ENCODE results near the gene FOXA1. TPM values are rescaled to one million over a fixed set of nuclear protein-coding genes. Genes with fewer than 3 reads are reported as not detected.

Gene FOXA1
- total and polyA plus RNA-seq, 9 of the 15 experiments (the other 6 are each of a cell fraction or from before 2014, with no cell fraction given), result 0.20 to 3.0 (median 1.3) TPM

DNA sequence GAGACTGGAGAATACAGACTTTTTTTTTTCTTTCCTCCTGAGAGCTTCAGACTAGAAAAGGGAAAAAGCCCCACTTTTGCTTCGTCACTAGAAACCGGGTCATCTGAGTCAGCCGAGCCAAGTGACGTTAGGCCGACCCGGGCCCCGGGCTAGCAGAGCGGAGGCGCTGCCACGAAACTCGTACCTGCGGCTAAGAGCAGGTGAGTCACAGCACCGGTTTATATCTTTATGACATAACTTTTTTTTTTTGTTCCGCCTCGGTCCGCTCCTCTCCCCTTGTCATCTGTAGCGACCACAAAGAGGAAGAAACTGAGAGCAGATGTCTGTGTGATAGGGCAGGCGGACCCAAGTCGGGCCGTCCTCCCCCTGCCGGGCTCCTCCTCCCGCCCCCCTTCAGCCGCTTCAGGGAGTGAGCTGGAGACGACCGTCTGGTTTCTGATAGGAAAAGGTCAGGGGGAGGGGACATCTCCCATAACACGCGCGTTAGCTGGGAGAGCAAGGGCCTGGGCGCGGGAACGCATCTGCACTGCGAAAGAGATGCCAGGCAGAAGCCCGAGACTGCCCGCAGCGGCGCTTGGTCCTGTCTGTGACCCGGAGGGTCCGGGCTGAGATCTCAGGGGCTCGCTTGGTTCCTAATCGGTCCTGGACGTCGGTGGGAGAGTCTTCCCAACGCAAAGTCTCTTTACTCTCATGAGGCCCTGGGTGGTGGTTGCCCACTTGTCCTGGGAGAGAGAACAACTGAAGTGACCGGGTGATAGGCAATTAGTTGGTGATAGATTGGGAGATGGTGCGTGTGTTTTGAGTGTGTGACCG is 966 bp upstream of the FOXA1 start (continued):
- no peak for TF ChIP-seq RNF2 (IDR thresholded peaks at IDR 0.05)
- peak; percentile 35; the same call in 1 of the 2 replicates for TF ChIP-seq GATA2 (CRISPR knock-in tag; IDR thresholded peaks at IDR 0.05)
- TF ChIP-seq ZNF583 (CRISPR knock-in tag; IDR thresholded peaks at IDR 0.05), result no peak
- peak in 1 of 2 experiments; percentile 12; a peak in 1 of 4 replicates for TF ChIP-seq KDM1A (IDR thresholded peaks at IDR 0.05)
- TF ChIP-seq ATF7 (IDR thresholded peaks at IDR 0.05), result peak; percentile 62
- TF ChIP-seq JUND (IDR thresholded peaks at IDR 0.05; ENCODE audit: borderline replicate concordance, low read depth, low read length), result peak; percentile 51
- peak; percentile 42; the same call in 1 of the 3 replicates for TF ChIP-seq JUND (tag; IDR thresholded peaks at IDR 0.05; ENCODE audit: borderline replicate concordance, low read depth, low read length)
- peak; percentile 70 for TF ChIP-seq MGA (IDR thresholded peaks at IDR 0.05)
- TF ChIP-seq, protein P1, sequence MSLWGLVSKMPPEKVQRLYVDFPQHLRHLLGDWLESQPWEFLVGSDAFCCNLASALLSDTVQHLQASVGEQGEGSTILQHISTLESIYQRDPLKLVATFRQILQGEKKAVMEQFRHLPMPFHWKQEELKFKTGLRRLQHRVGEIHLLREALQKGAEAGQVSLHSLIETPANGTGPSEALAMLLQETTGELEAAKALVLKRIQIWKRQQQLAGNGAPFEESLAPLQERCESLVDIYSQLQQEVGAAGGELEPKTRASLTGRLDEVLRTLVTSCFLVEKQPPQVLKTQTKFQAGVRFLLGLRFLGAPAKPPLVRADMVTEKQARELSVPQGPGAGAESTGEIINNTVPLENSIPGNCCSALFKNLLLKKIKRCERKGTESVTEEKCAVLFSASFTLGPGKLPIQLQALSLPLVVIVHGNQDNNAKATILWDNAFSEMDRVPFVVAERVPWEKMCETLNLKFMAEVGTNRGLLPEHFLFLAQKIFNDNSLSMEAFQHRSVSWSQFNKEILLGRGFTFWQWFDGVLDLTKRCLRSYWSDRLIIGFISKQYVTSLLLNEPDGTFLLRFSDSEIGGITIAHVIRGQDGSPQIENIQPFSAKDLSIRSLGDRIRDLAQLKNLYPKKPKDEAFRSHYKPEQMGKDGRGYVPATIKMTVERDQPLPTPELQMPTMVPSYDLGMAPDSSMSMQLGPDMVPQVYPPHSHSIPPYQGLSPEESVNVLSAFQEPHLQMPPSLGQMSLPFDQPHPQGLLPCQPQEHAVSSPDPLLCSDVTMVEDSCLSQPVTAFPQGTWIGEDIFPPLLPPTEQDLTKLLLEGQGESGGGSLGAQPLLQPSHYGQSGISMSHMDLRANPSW (CRISPR knock-in tag; IDR thresholded peaks at IDR 0.05), result no peak
- no peak for TF ChIP-seq CHD1 (IDR thresholded peaks at IDR 0.05; ENCODE audit: low read length)
- TF ChIP-seq L3MBTL2 (IDR thresholded peaks at IDR 0.05), result peak; percentile 88
- TF ChIP-seq RBM39 (optimal IDR thresholded peaks at IDR 0.05; ENCODE audit: low read depth, low read length), result no peak
- no peak for TF ChIP-seq NCOA4 (IDR thresholded peaks at IDR 0.05; ENCODE audit: partially characterized antibody)
- TF ChIP-seq BRD9 (IDR thresholded peaks at IDR 0.05; ENCODE audit: low read depth, partially characterized antibody), result no peak
- TF ChIP-seq NR2F6 (CRISPR knock-in tag; IDR thresholded peaks at IDR 0.05), result no peak
